Measurements from ENCODE around the gene SLX1A. TPM values are rescaled to one million over a fixed set of nuclear protein-coding genes. Genes with fewer than 3 reads are reported as not detected.

Gene SLX1A
- total RNA-seq (2022; extraction: Qiagen RNA extraction; ENCODE audit: low read depth) = 7.0 to 14.1 TPM (median 8.1 TPM) in 5 replicates

GRCh38 chr16:30193615-30194014, at the start of gene SLX1A, which contains the start of gene BOLA2B:
Gene SLX1A (plus strand): TSS chr16:30193875. CDS start chr16:30194085, 210 bp downstream.
Gene BOLA2B (minus strand): TSS chr16:30193666. CDS start chr16:30193595, 71 bp downstream.

DNA sequence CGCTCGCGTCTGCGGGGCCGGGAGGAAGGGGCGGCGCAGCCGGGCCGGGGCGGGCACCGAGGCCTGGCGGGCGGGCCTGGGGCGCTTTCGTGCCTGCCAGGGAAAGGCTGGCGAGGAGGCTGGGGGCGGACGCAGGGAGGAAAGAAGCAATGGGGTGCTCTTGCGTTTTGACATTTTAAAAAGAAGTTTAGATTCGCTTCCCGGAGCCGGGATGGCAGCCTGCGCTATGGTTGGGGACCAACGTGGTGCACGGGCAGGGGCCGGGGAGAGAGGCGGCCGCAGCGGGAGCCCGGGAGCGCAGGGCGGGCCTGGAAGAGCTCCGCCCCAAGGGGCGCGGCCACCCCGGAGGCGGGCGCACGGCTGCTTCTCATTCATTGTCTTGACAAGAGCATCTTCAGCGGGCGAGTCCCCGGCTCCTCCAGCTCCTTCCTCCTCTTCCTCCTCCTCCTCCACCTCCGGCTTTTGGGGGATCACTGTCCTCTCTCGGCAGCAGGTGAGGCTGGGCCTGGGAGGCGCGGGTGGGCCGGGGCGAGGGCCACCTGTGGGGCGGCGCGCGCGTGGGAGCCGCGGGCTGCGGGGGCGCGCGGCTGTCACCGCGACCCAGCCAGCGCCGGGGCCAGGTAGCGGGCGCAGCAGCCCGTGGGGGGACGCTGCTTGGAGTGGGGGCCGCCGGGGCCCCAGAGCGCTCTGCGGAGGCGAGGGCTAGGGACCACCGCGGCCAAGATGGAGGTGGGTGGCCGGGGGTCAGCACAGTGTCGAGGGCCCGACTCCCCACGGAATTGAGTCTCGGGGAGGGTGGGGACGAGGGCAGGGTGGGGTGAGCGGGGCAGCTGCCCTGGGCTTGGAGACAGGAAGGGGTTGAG, 10.2 kb upstream of the SLX1A start, which contains the start of gene CORO1A:
Gene CORO1A (plus strand): TSS at position 370 of the 863 bp plus-strand sequence. CDS start 1,608 bp downstream, outside the sequence.

DNA sequence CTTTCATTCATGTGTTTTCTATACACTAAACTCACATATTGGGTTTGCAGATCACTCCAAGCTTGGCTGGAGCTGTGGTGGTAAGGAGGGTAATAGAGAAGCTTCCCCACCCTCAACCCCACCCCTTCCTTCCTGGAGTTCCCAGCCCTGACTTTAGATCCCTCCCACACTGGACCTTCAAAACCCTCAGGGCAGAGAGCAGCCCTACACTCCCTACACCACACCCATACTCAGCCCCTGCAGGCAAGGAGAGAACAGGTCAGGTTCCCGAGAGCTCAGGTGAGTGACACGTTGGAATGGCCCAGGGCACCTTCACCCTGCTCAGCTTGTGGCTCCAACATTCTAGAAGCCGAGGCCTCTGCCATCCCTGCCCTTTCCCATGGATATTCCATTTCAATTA, 5.4 kb downstream of the SLX1A start, which contains the start of gene SULT1A3:
Gene SULT1A3 (plus strand): TSS at position 207 of the 400 bp plus-strand sequence. CDS start 1,474 bp downstream, outside the sequence.

Other genes starting within 250 kb of the SLX1A start
- 81.2 to 101 TPM (median 94.7 TPM) in 5 replicates for gene TMEM219, start 231.8 kb upstream of the SLX1A start, total RNA-seq (2022; extraction: Qiagen RNA extraction; ENCODE audit: low read depth)
- gene TAOK2, start 220.0 kb upstream of the SLX1A start, total RNA-seq (2022; extraction: Qiagen RNA extraction; ENCODE audit: low read depth) = 24.7 to 33.4 TPM (median 31.0 TPM) in 5 replicates
- 13.9 to 14.9 TPM (median 14.3 TPM) in 5 replicates for gene HIRIP3, start 198.3 kb upstream of the SLX1A start, total RNA-seq (2022; extraction: Qiagen RNA extraction; ENCODE audit: low read depth)
- 95.8 to 108 TPM (median 104 TPM) in 5 replicates for gene INO80E, start 197.6 kb upstream of the SLX1A start, total RNA-seq (2022; extraction: Qiagen RNA extraction; ENCODE audit: low read depth)
- gene DOC2A, start 182.8 kb upstream of the SLX1A start, total RNA-seq (2022; extraction: Qiagen RNA extraction; ENCODE audit: low read depth) = 1.7 to 2.3 TPM (median 1.9 TPM) in 5 replicates
- gene C16orf92, start 170.7 kb upstream of the SLX1A start, total RNA-seq (2022; extraction: Qiagen RNA extraction; ENCODE audit: low read depth) = not detected in 5 replicates
- 0.10 to 0.31 TPM (median 0.23 TPM) in 5 replicates for gene TLCD3B, start 162.6 kb upstream of the SLX1A start, total RNA-seq (2022; extraction: Qiagen RNA extraction; ENCODE audit: low read depth)
- 1,570 to 1,920 TPM (median 1,807 TPM) in 5 replicates for gene ALDOA, start 128.1 kb upstream of the SLX1A start, total RNA-seq (2022; extraction: Qiagen RNA extraction; ENCODE audit: low read depth)
- 125 to 145 TPM (median 144 TPM) in 5 replicates for gene PPP4C, start 117.9 kb upstream of the SLX1A start, total RNA-seq (2022; extraction: Qiagen RNA extraction; ENCODE audit: low read depth)
- 0.13 to 0.25 TPM (median 0.18 TPM) in 5 replicates for gene TBX6, start 102.0 kb upstream of the SLX1A start, total RNA-seq (2022; extraction: Qiagen RNA extraction; ENCODE audit: low read depth)
- 5.5 to 8.8 TPM (median 8.1 TPM) in 5 replicates for gene YPEL3, start 97.7 kb upstream of the SLX1A start, total RNA-seq (2022; extraction: Qiagen RNA extraction; ENCODE audit: low read depth)
- gene GDPD3, start 80.3 kb upstream of the SLX1A start, total RNA-seq (2022; extraction: Qiagen RNA extraction; ENCODE audit: low read depth) = 1.4 to 2.4 TPM (median 2.1 TPM) in 5 replicates
- 32.6 to 35.7 TPM (median 33.8 TPM) in 5 replicates for gene MAPK3, start 70.7 kb upstream of the SLX1A start, total RNA-seq (2022; extraction: Qiagen RNA extraction; ENCODE audit: low read depth)
- 2.2 to 4.3 TPM (median 3.7 TPM) in 5 replicates for gene CORO1A, start 10.3 kb upstream of the SLX1A start, total RNA-seq (2022; extraction: Qiagen RNA extraction; ENCODE audit: low read depth)
- 156 to 240 TPM (median 209 TPM) in 5 replicates for gene BOLA2B, start 209 bp upstream of the SLX1A start, total RNA-seq (2022; extraction: Qiagen RNA extraction; ENCODE audit: low read depth)
- gene SULT1A3, start 5.4 kb downstream of the SLX1A start, total RNA-seq (2022; extraction: Qiagen RNA extraction; ENCODE audit: low read depth) = 5.6 to 8.7 TPM (median 7.3 TPM) in 5 replicates
- gene NPIPB13, start 54.6 kb downstream of the SLX1A start, total RNA-seq (2022; extraction: Qiagen RNA extraction; ENCODE audit: low read depth) = 0.86 to 3.0 TPM (median 2.1 TPM) in 5 replicates
- 59.5 to 68.2 TPM (median 64.0 TPM) in 5 replicates for gene CD2BP2, start 161.4 kb downstream of the SLX1A start, total RNA-seq (2022; extraction: Qiagen RNA extraction; ENCODE audit: low read depth)
- gene TBC1D10B, start 176.6 kb downstream of the SLX1A start, total RNA-seq (2022; extraction: Qiagen RNA extraction; ENCODE audit: low read depth) = 23.3 to 30.4 TPM (median 27.7 TPM) in 5 replicates
- gene MYL11, start 180.9 kb downstream of the SLX1A start, total RNA-seq (2022; extraction: Qiagen RNA extraction; ENCODE audit: low read depth) = 0.51 TPM in 1 of 5 replicates, not detected in the others
- gene SEPTIN1, start 188.7 kb downstream of the SLX1A start, total RNA-seq (2022; extraction: Qiagen RNA extraction; ENCODE audit: low read depth) = 1.1 to 2.0 TPM (median 1.6 TPM) in 5 replicates
- 11.2 to 15.5 TPM (median 12.8 TPM) in 5 replicates for gene ZNF48, start 201.5 kb downstream of the SLX1A start, total RNA-seq (2022; extraction: Qiagen RNA extraction; ENCODE audit: low read depth)
- 3.5 to 6.1 TPM (median 5.2 TPM) in 5 replicates for gene ZNF771, start 213.7 kb downstream of the SLX1A start, total RNA-seq (2022; extraction: Qiagen RNA extraction; ENCODE audit: low read depth)
- 101 to 138 TPM (median 133 TPM) in 5 replicates for gene DCTPP1, start 236.2 kb downstream of the SLX1A start, total RNA-seq (2022; extraction: Qiagen RNA extraction; ENCODE audit: low read depth)

All from A549 treated with GW870086 at 1 μM for 4 hours (cell line).